Activated T-cell treated with anti-CD3 and anti-CD28 coated beads, Interleukin-2, amount 50 U/mL, for 4 hours (primary cell): ENCODE results near the gene ATP13A5. TPM values are rescaled to one million over a fixed set of nuclear protein-coding genes. Genes with fewer than 3 reads are reported as not detected.

ENCODE experiments used
- ATAC-seq, 2 donors: fragments of 200-7000 bp; cut with Tn5 transposase; one replicate each; pipeline ENCODE4 v1.10.0; 2021
- DNase-seq: peaks from one replicate; pipeline ENCODE4 v3.0.0-alpha.2; 2020
- H3K27me3 Mint-ChIP-seq: one replicate; pipeline ENCODE4 v1.8.0; 2021; ENCODE audit warnings: low read depth, mixed read lengths
- H3K36me3 Mint-ChIP-seq: one replicate; pipeline ENCODE4 v1.8.0; 2022; ENCODE audit warnings: mixed read lengths; ENCODE audit not compliant: insufficient read depth
- H3K4me1 Mint-ChIP-seq: one replicate; pipeline ENCODE4 v1.8.0; 2021; ENCODE audit warnings: low read depth, mixed read lengths
- H3K4me3 Mint-ChIP-seq: one replicate; pipeline ENCODE4 v1.8.0; 2021; ENCODE audit warnings: mild to moderate bottlenecking, moderate library complexity, mixed read lengths
- H3K9me3 Mint-ChIP-seq: one replicate; pipeline ENCODE4 v1.8.0; 2021; ENCODE audit warnings: mixed read lengths
- total RNA-seq, 3 donors: library from RNA; stranded (reverse); gene quantifications; one replicate each; pipeline ENCODE4 v1.2.1, GENCODE V29; 2021

Gene ATP13A5, protein sequence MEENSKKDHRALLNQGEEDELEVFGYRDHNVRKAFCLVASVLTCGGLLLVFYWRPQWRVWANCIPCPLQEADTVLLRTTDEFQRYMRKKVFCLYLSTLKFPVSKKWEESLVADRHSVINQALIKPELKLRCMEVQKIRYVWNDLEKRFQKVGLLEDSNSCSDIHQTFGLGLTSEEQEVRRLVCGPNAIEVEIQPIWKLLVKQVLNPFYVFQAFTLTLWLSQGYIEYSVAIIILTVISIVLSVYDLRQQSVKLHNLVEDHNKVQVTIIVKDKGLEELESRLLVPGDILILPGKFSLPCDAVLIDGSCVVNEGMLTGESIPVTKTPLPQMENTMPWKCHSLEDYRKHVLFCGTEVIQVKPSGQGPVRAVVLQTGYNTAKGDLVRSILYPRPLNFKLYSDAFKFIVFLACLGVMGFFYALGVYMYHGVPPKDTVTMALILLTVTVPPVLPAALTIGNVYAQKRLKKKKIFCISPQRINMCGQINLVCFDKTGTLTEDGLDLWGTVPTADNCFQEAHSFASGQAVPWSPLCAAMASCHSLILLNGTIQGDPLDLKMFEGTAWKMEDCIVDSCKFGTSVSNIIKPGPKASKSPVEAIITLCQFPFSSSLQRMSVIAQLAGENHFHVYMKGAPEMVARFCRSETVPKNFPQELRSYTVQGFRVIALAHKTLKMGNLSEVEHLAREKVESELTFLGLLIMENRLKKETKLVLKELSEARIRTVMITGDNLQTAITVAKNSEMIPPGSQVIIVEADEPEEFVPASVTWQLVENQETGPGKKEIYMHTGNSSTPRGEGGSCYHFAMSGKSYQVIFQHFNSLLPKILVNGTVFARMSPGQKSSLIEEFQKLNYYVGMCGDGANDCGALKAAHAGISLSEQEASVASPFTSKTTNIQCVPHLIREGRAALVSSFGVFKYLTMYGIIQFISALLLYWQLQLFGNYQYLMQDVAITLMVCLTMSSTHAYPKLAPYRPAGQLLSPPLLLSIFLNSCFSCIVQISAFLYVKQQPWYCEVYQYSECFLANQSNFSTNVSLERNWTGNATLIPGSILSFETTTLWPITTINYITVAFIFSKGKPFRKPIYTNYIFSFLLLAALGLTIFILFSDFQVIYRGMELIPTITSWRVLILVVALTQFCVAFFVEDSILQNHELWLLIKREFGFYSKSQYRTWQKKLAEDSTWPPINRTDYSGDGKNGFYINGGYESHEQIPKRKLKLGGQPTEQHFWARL
- not detected for total RNA-seq

DNA sequence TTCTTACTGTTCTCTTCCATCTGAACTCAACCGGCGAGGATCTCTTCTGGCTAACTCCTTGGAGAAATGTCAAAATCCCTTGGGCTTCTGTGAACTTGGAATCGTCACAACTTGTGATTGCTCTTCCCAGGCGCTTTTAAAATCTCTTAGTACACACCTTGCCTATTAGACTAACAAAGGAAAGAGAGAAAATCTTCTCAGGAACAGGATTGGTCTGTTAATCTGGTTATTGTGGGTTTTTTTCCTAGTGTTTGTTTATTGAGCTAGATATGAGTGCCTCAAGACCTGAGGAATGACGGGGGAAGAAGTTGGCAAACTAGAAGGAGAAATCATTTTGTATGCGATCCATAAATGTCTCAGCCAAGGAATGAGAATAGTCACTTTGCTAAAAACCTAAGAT lies at the start of gene ATP13A5:
Gene ATP13A5, minus strand, starts transcription at position 48 of the 400 bp plus-strand sequence. Its CDS starts 28 bp downstream, at position 20.
- DNase-seq, result no peak
- no peaks in the 10 kb centered on the region for H3K9me3 Mint-ChIP-seq

GRCh38 chr3:193418576-193419373 lies 40.2 kb upstream of the ATP13A5 start:
- DNase-seq, result no peak
- H3K27me3 Mint-ChIP-seq, result no peaks in the 10 kb centered on the region
- H3K36me3 Mint-ChIP-seq, result peaks cover 12% of the 10 kb centered on the region
- no peak for ATAC-seq
- H3K9me3 Mint-ChIP-seq, result peaks cover 38% of the 10 kb centered on the region
- H3K4me3 Mint-ChIP-seq, result no peak overlapping the region
- no peaks in the 10 kb centered on the region for H3K4me1 Mint-ChIP-seq

More for the DNA sequence above, at the start of gene ATP13A5:
- Mint-ChIP-seq H3K36me3 (no peaks in the 10 kb centered on the region), H3K4me3 (no peak within 1 kb of the TSS), H3K4me1 (no peaks in the 10 kb centered on the region), H3K27me3 (peaks cover 15% of the 10 kb centered on the region)
- ATAC-seq, result no peak

- Mint-ChIP-seq H3K4me1 (no peaks in the 10 kb centered on the region), H3K27me3 (no peaks in the 10 kb centered on the region), H3K4me3 (no peak overlapping the region), H3K36me3 (peaks cover 15% of the 10 kb centered on the region), H3K9me3 (peaks cover 39% of the 10 kb centered on the region)
- DNase-seq (no peak), ATAC-seq (no peak)
Measured at GRCh38 chr3:193416629-193417028, 38.1 kb upstream of the ATP13A5 start.

DNA sequence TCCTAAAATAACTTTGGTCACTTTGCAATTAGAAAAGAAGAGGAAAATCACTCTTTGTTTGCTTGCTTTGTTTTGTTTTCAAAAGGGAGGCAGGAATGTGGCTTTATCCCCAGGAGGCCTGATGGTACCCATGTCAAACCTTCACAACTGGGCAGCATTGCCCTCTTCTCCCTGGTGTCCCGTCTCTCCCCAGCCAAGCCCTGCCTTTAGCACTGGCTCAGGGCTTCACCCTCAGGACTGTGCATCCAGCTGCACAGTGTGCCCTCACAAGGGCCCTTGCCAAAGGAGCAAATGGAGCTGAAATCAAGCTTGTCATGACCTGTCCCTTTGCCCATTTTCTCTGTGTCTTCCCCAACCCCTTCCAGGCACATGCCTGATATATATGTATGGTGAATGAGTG lies 29.1 kb upstream of the ATP13A5 start:
- ATAC-seq, result no peak
- Mint-ChIP-seq H3K27me3 (no peaks in the 10 kb centered on the region), H3K36me3 (peaks cover 2% of the 10 kb centered on the region), H3K4me3 (no peak overlapping the region), H3K9me3 (no peaks in the 10 kb centered on the region), H3K4me1 (no peaks in the 10 kb centered on the region)
- no peak for DNase-seq

DNA sequence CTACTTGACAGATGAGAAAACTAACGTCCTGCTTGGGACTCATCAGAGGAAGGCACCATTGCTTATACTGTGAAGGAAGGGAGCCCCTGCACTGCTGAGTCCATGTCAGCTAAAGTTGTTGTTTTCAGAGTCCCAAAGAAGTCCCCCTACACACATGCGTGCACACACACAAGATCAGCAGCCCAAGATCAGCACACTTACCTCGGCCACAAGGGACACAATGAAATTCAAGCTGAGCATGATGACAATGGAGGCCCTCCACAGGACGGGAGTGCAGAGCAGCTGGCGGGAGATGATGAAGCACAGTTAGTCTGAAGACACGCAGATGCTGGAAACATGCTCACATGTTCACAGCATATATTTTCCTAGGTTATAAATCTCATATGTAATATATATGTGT lies 28.6 kb upstream of the ATP13A5 start:
- DNase-seq, result no peak
- Mint-ChIP-seq H3K9me3 (no peaks in the 10 kb centered on the region), H3K27me3 (no peaks in the 10 kb centered on the region)

GRCh38 chr3:193403307-193403706 lies 24.8 kb upstream of the ATP13A5 start:
- Mint-ChIP-seq H3K4me1 (no peaks in the 10 kb centered on the region), H3K27me3 (no peaks in the 10 kb centered on the region), H3K4me3 (no peak overlapping the region), H3K36me3 (peaks cover 2% of the 10 kb centered on the region), H3K9me3 (no peaks in the 10 kb centered on the region)
- DNase-seq, result no peak
- no peak for ATAC-seq

More for the DNA sequence above, 28.6 kb upstream of the ATP13A5 start:
- H3K4me3 Mint-ChIP-seq, result no peak overlapping the region
- no peak for ATAC-seq
- H3K36me3 Mint-ChIP-seq, result peaks cover 2% of the 10 kb centered on the region
- H3K4me1 Mint-ChIP-seq, result no peaks in the 10 kb centered on the region

GRCh38 chr3:193400304-193400703 lies 21.8 kb upstream of the ATP13A5 start:
- no peaks in the 10 kb centered on the region for H3K36me3 Mint-ChIP-seq
- H3K4me3 Mint-ChIP-seq, result no peak overlapping the region
- H3K9me3 Mint-ChIP-seq, result no peaks in the 10 kb centered on the region
- no peaks in the 10 kb centered on the region for H3K4me1 Mint-ChIP-seq
- no peaks in the 10 kb centered on the region for H3K27me3 Mint-ChIP-seq
- DNase-seq (no peak), ATAC-seq (no peak)

DNA sequence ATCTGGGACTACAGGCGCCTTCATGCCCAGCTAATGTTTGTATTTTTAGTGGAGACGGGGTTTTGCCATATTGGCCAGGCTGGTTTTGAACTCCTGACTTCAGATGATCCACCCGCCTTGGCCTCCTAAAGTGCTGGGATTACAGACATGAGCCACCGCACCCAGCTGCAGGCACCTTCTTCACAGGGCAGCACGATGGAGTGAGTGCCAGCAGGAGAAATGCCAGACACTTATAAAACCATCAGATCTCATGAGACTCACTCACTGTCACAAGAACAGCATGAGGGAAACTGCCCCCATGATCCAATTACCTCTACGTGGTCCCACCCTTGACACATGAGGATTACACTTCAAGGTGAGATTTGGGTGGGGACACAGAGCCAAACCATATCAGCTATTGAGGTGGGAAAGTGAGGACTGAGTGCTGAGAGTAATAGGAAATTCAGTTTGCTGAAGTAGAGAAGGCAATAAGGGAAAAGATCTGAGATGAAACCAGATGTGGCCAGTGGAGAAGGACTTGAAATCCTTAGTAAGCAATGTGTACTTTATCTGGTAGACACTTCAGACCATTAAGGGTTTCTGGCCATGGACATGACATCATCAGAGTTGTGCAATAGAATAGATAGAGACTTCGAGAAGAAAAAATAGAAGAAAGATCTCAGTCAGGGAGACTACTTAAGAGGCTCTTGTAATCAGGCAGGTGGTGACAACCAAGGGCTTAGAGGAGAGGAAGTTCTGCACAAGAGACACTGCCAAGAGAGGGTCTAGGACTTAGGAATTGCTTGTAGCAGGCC lies 18.1 kb upstream of the ATP13A5 start:
- H3K4me3 Mint-ChIP-seq, result no peak overlapping the region
- DNase-seq (no peak), ATAC-seq (no peak)
- H3K9me3 Mint-ChIP-seq, result no peaks in the 10 kb centered on the region
- no peaks in the 10 kb centered on the region for H3K36me3 Mint-ChIP-seq
- H3K4me1 Mint-ChIP-seq, result no peaks in the 10 kb centered on the region
- peaks cover 1% of the 10 kb centered on the region for H3K27me3 Mint-ChIP-seq

DNA sequence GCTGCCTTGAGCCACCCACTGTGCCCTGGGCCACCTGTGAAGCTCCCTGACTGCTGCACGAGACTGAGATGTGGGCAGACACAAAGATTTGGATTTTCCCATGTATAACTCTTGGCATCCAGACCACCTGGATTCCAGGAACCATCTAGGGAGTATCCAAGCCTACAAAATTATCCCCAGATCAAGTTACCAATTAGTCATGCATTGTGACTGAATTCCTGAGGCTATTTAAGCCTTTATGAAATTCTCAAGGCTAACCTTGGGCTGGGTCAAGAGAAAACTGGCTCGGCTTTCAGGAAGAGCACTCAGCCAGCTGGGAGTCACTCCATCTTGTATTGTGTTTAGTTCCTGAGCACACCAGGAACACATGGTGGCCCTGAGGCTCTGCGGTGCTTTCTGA lies 13.3 kb upstream of the ATP13A5 start:
- peaks cover 8% of the 10 kb centered on the region for H3K27me3 Mint-ChIP-seq

GRCh38 chr3:193389335-193389734 lies 10.8 kb upstream of the ATP13A5 start:
- ATAC-seq (no peak), DNase-seq (no peak)
- H3K36me3 Mint-ChIP-seq, result no peaks in the 10 kb centered on the region
- H3K4me3 Mint-ChIP-seq, result no peak overlapping the region
- no peaks in the 10 kb centered on the region for H3K9me3 Mint-ChIP-seq
- H3K27me3 Mint-ChIP-seq, result peaks cover 6% of the 10 kb centered on the region
- H3K4me1 Mint-ChIP-seq, result no peaks in the 10 kb centered on the region

More for the DNA sequence above, 13.3 kb upstream of the ATP13A5 start:
- no peaks in the 10 kb centered on the region for H3K36me3 Mint-ChIP-seq
- no peaks in the 10 kb centered on the region for H3K9me3 Mint-ChIP-seq
- no peak for ATAC-seq
- H3K4me3 Mint-ChIP-seq, result no peak overlapping the region
- DNase-seq, result no peak
- no peaks in the 10 kb centered on the region for H3K4me1 Mint-ChIP-seq

GRCh38 chr3:193388361-193388760 lies 9.8 kb upstream of the ATP13A5 start:
- Mint-ChIP-seq H3K36me3 (no peaks in the 10 kb centered on the region), H3K4me1 (no peaks in the 10 kb centered on the region), H3K4me3 (no peak overlapping the region), H3K9me3 (no peaks in the 10 kb centered on the region), H3K27me3 (peaks cover 6% of the 10 kb centered on the region)
- ATAC-seq, result no peak
- DNase-seq, result no peak

- peaks cover 6% of the 10 kb centered on the region for H3K27me3 Mint-ChIP-seq
- no peaks in the 10 kb centered on the region for H3K9me3 Mint-ChIP-seq
- ATAC-seq (no peak), DNase-seq (no peak)
- H3K4me3 Mint-ChIP-seq, result no peak overlapping the region
- no peaks in the 10 kb centered on the region for H3K4me1 Mint-ChIP-seq
- H3K36me3 Mint-ChIP-seq, result no peaks in the 10 kb centered on the region
Measured at GRCh38 chr3:193387596-193387995, 9.0 kb upstream of the ATP13A5 start.

DNA sequence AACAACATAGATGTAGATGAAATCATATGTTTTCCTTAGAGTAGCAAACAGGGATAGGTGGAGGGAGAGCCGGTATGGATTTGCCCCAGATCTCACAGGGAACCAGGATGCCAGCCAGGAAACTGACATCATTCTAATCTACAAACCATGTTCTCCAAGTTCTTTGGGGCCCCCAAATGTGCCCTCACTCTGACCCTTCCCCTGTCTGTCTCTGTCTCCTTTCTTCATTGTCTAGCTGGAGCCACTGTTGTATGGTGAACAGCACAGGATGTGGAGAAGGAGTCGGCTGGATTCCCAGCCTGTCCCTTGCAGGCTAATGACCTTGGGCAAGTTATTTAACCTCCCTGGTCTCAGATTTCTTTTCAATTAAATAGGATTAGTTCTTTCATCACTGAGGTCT lies 962 bp downstream of the ATP13A5 start:
- ATAC-seq, result no peak
- no peaks in the 10 kb centered on the region for H3K36me3 Mint-ChIP-seq
- no peak overlapping the region for H3K4me3 Mint-ChIP-seq
- H3K4me1 Mint-ChIP-seq, result peaks cover 2% of the 10 kb centered on the region
- H3K27me3 Mint-ChIP-seq, result peaks cover 19% of the 10 kb centered on the region
- no peaks in the 10 kb centered on the region for H3K9me3 Mint-ChIP-seq
- no peak for DNase-seq
